ENCODE results near the gene ADCY1.

The ADCY1 gene

GRCh38 chr7:45654341-45654740, 80.2 kb downstream of the ADCY1 start:
- no peak for DNase-seq

GRCh38 chr7:45655539-45655938, 81.4 kb downstream of the ADCY1 start:
- no peak for DNase-seq

- DNase-seq, result no peak
These were observed 82.3 kb downstream of the ADCY1 start for GRCh38 chr7:45656431-45656830.

GRCh38 chr7:45657136-45657889, 83.1 kb downstream of the ADCY1 start:
- no peak for DNase-seq

- no peak for DNase-seq
These were observed 83.9 kb downstream of the ADCY1 start for GRCh38 chr7:45657890-45658715.

GRCh38 chr7:45658716-45659495, 84.7 kb downstream of the ADCY1 start:
- no peak for DNase-seq

GRCh38 chr7:45659496-45660139, 85.5 kb downstream of the ADCY1 start:
- DNase-seq, result no peak

- DNase-seq, result no peak
These were observed 86.2 kb downstream of the ADCY1 start for GRCh38 chr7:45660201-45660900.

GRCh38 chr7:45660901-45661211, 86.7 kb downstream of the ADCY1 start:
- DNase-seq, result no peak

- no peak for DNase-seq
These were observed 87.3 kb downstream of the ADCY1 start for GRCh38 chr7:45661302-45661995.

- no peak for DNase-seq
These were observed 87.8 kb downstream of the ADCY1 start for GRCh38 chr7:45662018-45662417.

GRCh38 chr7:45662540-45663166, 88.5 kb downstream of the ADCY1 start:
- DNase-seq, result no peak

GRCh38 chr7:45663167-45663921, 89.2 kb downstream of the ADCY1 start:
- no peak for DNase-seq

- DNase-seq, result no peak
These were observed 89.9 kb downstream of the ADCY1 start for GRCh38 chr7:45663965-45664633.

GRCh38 chr7:45665172-45665571, 91.0 kb downstream of the ADCY1 start:
- no peak for DNase-seq

GRCh38 chr7:45670227-45670626, 96.1 kb downstream of the ADCY1 start:
- DNase-seq, result no peak

GRCh38 chr7:45670717-45671116, 96.5 kb downstream of the ADCY1 start:
- DNase-seq, result no peak

GRCh38 chr7:45677311-45677900, 103.2 kb downstream of the ADCY1 start:
- no peak for DNase-seq

GRCh38 chr7:45679516-45679915, 105.3 kb downstream of the ADCY1 start:
- DNase-seq, result no peak

GRCh38 chr7:45680776-45681175, 106.6 kb downstream of the ADCY1 start:
- no peak for DNase-seq

Data from cerebellar nuclear complex (tissue), 1 donor.